Measurements from ENCODE around the gene HSPA2. TPM values are rescaled to one million over a fixed set of nuclear protein-coding genes. Genes with fewer than 3 reads are reported as not detected.

Gene HSPA2
- total and polyA plus RNA-seq, 2 experiments from 2014 or later: 0.93 to 2.9 TPM

DNA sequence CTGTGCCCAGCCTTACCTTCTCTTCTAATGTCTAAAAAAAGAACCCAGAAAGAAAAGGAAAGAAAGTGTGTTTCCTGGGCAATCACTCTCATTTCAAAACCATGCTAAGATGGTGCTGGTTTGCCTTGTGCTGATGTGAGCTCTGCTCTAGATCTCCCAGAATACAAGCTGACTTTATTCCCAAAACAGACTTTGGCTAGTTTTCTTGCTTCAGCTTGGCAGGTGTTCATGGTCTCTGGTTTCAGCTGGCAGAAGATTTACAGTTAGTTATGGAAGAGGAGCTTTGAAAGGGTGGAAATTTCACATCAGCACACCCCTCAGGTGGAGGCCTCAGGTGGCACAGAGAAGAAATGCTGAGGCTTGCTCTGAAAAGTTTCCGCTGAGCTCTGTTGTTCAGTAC is 43.6 kb downstream of the HSPA2 start:
- TF ChIP-seq, protein P1, sequence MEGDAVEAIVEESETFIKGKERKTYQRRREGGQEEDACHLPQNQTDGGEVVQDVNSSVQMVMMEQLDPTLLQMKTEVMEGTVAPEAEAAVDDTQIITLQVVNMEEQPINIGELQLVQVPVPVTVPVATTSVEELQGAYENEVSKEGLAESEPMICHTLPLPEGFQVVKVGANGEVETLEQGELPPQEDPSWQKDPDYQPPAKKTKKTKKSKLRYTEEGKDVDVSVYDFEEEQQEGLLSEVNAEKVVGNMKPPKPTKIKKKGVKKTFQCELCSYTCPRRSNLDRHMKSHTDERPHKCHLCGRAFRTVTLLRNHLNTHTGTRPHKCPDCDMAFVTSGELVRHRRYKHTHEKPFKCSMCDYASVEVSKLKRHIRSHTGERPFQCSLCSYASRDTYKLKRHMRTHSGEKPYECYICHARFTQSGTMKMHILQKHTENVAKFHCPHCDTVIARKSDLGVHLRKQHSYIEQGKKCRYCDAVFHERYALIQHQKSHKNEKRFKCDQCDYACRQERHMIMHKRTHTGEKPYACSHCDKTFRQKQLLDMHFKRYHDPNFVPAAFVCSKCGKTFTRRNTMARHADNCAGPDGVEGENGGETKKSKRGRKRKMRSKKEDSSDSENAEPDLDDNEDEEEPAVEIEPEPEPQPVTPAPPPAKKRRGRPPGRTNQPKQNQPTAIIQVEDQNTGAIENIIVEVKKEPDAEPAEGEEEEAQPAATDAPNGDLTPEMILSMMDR (IDR thresholded peaks at IDR 0.05; ENCODE audit: poor library complexity): no peak
- no peak for TF ChIP-seq EZH2 (IDR thresholded peaks at IDR 0.05; ENCODE audit: borderline replicate concordance)
- no peak for TF ChIP-seq EZH2phosphoT487 (IDR thresholded peaks at IDR 0.05; ENCODE audit: low read depth, severe bottlenecking, unreplicated experiment)
- H3K9me2 ChIP-seq (replicated peaks; ENCODE audit: insufficient read depth): no peaks in the 10 kb centered on the region
- 100% methylated on average over 1 of the region's 1 CpG for WGBS (ENCODE audit: low lambda C conversion rate, missing lambda C conversion rate)
- H3K27me3 ChIP-seq: no peaks in the 10 kb centered on the region
- no peaks in the 10 kb centered on the region for H4K20me1 ChIP-seq (ENCODE audit: insufficient read depth, poor library complexity, severe bottlenecking)
- H3K27ac ChIP-seq: no peak overlapping the region
- no peaks in the 10 kb centered on the region for H3K79me2 ChIP-seq
- DNase-seq (ENCODE audit: low spot score): no peak
- H3K4me3 ChIP-seq: no peak overlapping the region
- peaks cover 12% of the 10 kb centered on the region for H3K4me1 ChIP-seq (ENCODE audit: insufficient read depth)
- H3K36me3 ChIP-seq (replicated peaks; ENCODE audit: insufficient read depth, low read depth): no peaks in the 10 kb centered on the region
- H3K9me3 ChIP-seq (ENCODE audit: low read depth): no peaks in the 10 kb centered on the region
- no peak overlapping the region for H3K4me2 ChIP-seq
- no peak overlapping the region for H2AFZ ChIP-seq

DNA sequence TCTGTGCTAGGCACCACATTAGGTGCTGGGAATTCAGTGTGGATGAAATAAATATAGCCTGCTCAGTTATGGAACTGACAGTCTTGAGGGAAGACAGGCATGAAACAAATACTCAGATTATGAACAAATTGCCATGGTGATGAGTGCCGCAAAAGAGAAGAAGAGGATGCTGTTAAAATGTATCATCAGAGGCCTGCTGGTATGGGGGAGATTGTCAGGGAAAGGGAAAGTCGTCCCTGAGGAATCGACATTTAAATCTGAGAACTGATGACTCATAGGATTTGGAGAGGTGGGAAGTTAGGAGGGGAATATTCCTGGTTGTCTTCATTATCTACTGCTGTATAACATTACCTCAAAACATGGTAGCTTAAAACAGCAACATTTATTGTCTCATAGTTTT is 51.3 kb downstream of the HSPA2 start:
- TF ChIP-seq, protein P1 (IDR thresholded peaks at IDR 0.05; ENCODE audit: poor library complexity): no peak
- TF ChIP-seq EZH2phosphoT487 (IDR thresholded peaks at IDR 0.05; ENCODE audit: low read depth, severe bottlenecking, unreplicated experiment) (no peak), EZH2 (IDR thresholded peaks at IDR 0.05; ENCODE audit: borderline replicate concordance) (no peak)
- Histone ChIP-seq H3K9me3 (ENCODE audit: low read depth) (no peaks in the 10 kb centered on the region), H3K9me2 (replicated peaks; ENCODE audit: insufficient read depth) (no peaks in the 10 kb centered on the region), H3K27me3 (no peaks in the 10 kb centered on the region), H3K4me3 (no peak overlapping the region), H3K36me3 (replicated peaks; ENCODE audit: insufficient read depth, low read depth) (no peaks in the 10 kb centered on the region), H3K4me2 (no peak overlapping the region), H3K27ac (no peak overlapping the region), H2AFZ (no peak overlapping the region), H3K4me1 (ENCODE audit: insufficient read depth) (no peaks in the 10 kb centered on the region), H3K79me2 (no peaks in the 10 kb centered on the region), H4K20me1 (ENCODE audit: insufficient read depth, poor library complexity, severe bottlenecking) (no peaks in the 10 kb centered on the region)
- DNase-seq (ENCODE audit: low spot score): no peak
- WGBS (ENCODE audit: low lambda C conversion rate, missing lambda C conversion rate): 62% methylated on average over 3 of the region's 3 CpGs

Small RNA genes within 50 kb of the gene (small RNA-seq; reads per million reads assigned to genes)
- not detected for gene AL049869.4

Other genes starting within 250 kb of the HSPA2 start
- 0.28 and 1.00 TPM in 2 replicates for gene ESR2, start 246.4 kb upstream of the HSPA2 start, total RNA-seq
- 0.26 TPM in 1 of 2 replicates, not detected in the other for gene ESR2, start 246.4 kb upstream of the HSPA2 start, polyA plus RNA-seq
- gene MTHFD1, start 152.4 kb upstream of the HSPA2 start, total RNA-seq: 19.5 and 29.5 TPM in 2 replicates
- gene MTHFD1, start 152.4 kb upstream of the HSPA2 start, polyA plus RNA-seq: 24.4 and 31.9 TPM in 2 replicates
- 7.8 and 9.4 TPM in 2 replicates for gene AKAP5, start 75.2 kb upstream of the HSPA2 start, total RNA-seq
- 0.60 and 1.4 TPM in 2 replicates for gene AKAP5, start 75.2 kb upstream of the HSPA2 start, polyA plus RNA-seq
- gene ZBTB25, start 36.9 kb upstream of the HSPA2 start, total RNA-seq: 7.2 and 8.4 TPM in 2 replicates
- 7.0 and 8.4 TPM in 2 replicates for gene ZBTB25, start 36.9 kb upstream of the HSPA2 start, polyA plus RNA-seq
- gene ZBTB1, start 36.0 kb upstream of the HSPA2 start, total RNA-seq: 60.4 and 65.3 TPM in 2 replicates
- gene ZBTB1, start 36.0 kb upstream of the HSPA2 start, polyA plus RNA-seq: 23.6 and 30.3 TPM in 2 replicates
- 0.20 and 0.23 TPM in 2 replicates for gene PPP1R36, start 9.2 kb downstream of the HSPA2 start, total RNA-seq
- gene PPP1R36, start 9.2 kb downstream of the HSPA2 start, polyA plus RNA-seq: 0.11 TPM in 1 of 2 replicates, not detected in the other
- gene PLEKHG3, start 163.7 kb downstream of the HSPA2 start, total RNA-seq: 41.8 and 54.2 TPM in 2 replicates
- gene PLEKHG3, start 163.7 kb downstream of the HSPA2 start, polyA plus RNA-seq: 37.1 and 42.7 TPM in 2 replicates